B cell (primary cell): ENCODE data around the gene ADAMTSL1. TPM values are rescaled to one million over a fixed set of nuclear protein-coding genes. Genes with fewer than 3 reads are reported as not detected.

Experiments
- ATAC-seq: fragments of 200-7000 bp; cut with Tn5 transposase; one replicate; pipeline ENCODE4 v1.10.0; 2021; ENCODE audit warnings: low read depth, mild to moderate bottlenecking, moderate number of reproducible peaks, moderate library complexity
- CTCF ChIA-PET: fragments of 350-600 bp; sonication (Branson Sonifier 250); formaldehyde crosslinking; loops from one replicate; lab custom pipeline; 2021; ENCODE audit warnings: antibody characterized with exemption, inconsistent platforms; lab: Charles Lee
- POLR2A ChIA-PET: fragments of 350-600 bp; sonication (Branson Sonifier 250); formaldehyde crosslinking; loops from one replicate; lab custom pipeline; 2021; ENCODE audit warnings: antibody characterized with exemption; lab: Charles Lee
- DNase-seq: peaks from one replicate; pipeline ENCODE4 v3.0.0; 2013
- H2AFZ ChIP-seq: 2 replicates; pipeline ENCODE4 v1.6.1; 2012; ENCODE audit warnings: mild to moderate bottlenecking, low read depth, low read length; ENCODE audit not compliant: insufficient read depth, poor library complexity, severe bottlenecking
- H3K27ac ChIP-seq, 2 donors: 1 replicate in 1 of 2; 2 replicates in 1 of 2; pipeline ENCODE4 v1.5.1; 2012 to 2013; ENCODE audit warnings: low read length in 2 of 2, mild to moderate bottlenecking in 2 of 2, moderate library complexity in 1 of 2
- H3K27me3 ChIP-seq, 4 experiments: fragments of 200-600 bp in 1 of 4; sonication (generic) in 1 of 4; replicated peaks in 1 of 4; 1 replicate in 2 of 4; 2 replicates in 2 of 4; pipeline versions ENCODE4 v1.6.1 to v1.7.0; 2013 to 2016; ENCODE audit warnings: low read length in 3 of 4, mild to moderate bottlenecking in 2 of 4, mixed read lengths in 1 of 4, moderate library complexity in 1 of 4; ENCODE audit not compliant: insufficient read depth in 4 of 4, control insufficient read depth in 3 of 4; ENCODE audit errors: control extremely low read depth in 1 of 4
- H3K36me3 ChIP-seq, 2 experiments: replicated peaks in 1 of 2; 1 replicate in 1 of 2; 2 replicates in 1 of 2; pipeline versions ENCODE4 v1.6.1 to v1.7.1; 2013; ENCODE audit warnings: low read length in 1 of 2; ENCODE audit not compliant: insufficient read depth in 2 of 2, control insufficient read depth in 1 of 2; ENCODE audit errors: control extremely low read depth in 1 of 2, extremely low read depth in 1 of 2
- H3K4me1 ChIP-seq, 2 donors: fragments of 200-600 bp in 1 of 2; sonication (generic) in 1 of 2; 1 replicate in 1 of 2; 2 replicates in 1 of 2; pipeline versions ENCODE4 v1.5.1 to v1.6.1; 2013 to 2017; ENCODE audit warnings: low read length in 2 of 2; ENCODE audit not compliant: control insufficient read depth in 2 of 2, insufficient read depth in 2 of 2
- H3K4me2 ChIP-seq: replicated peaks from 2 replicates; pipeline ENCODE3; 2012; ENCODE audit warnings: mild to moderate bottlenecking, low read depth, low read length; ENCODE audit not compliant: poor library complexity, severe bottlenecking
- H3K4me3 ChIP-seq, 5 experiments: fragments of 200-600 bp in 1 of 5; sonication (generic) in 1 of 5; 1 replicate in 3 of 5; 2 replicates in 2 of 5; pipeline versions ENCODE4 v1.5.1 to v1.7.0; 2011 to 2016; ENCODE audit warnings: low read length in 4 of 5, mild to moderate bottlenecking in 4 of 5, low read depth in 2 of 5, control low read depth in 1 of 5, moderate library complexity in 1 of 5; ENCODE audit not compliant: insufficient read depth in 1 of 5; ENCODE audit errors: control extremely low read depth in 1 of 5, extremely low read depth in 1 of 5
- H3K79me2 ChIP-seq: fragments of 200-600 bp; sonication (generic); one replicate; pipeline ENCODE4 v1.6.0; 2016; ENCODE audit warnings: low read length; ENCODE audit not compliant: control insufficient read depth, insufficient read depth
- H3K9ac ChIP-seq: fragments of 200-600 bp; sonication (generic); 2 replicates; pipeline ENCODE4 v1.6.1; 2017; ENCODE audit warnings: mild to moderate bottlenecking, low read length, moderate library complexity
- H3K9me3 ChIP-seq, 3 donors: one replicate each; pipeline versions ENCODE4 v1.6.1 to v1.7.1; 2013; ENCODE audit warnings: low read length in 2 of 3; ENCODE audit not compliant: control insufficient read depth in 2 of 3, insufficient read depth in 1 of 3; ENCODE audit errors: control extremely low read depth in 1 of 3
- H4K20me1 ChIP-seq: 2 replicates; pipeline ENCODE4 v1.6.0; 2012; ENCODE audit warnings: mild to moderate bottlenecking, low read length; ENCODE audit not compliant: insufficient read depth, control insufficient read depth, poor library complexity, severe bottlenecking
- H3K27ac Mint-ChIP-seq: one replicate; pipeline ENCODE4 v1.8.0; 2021; ENCODE audit warnings: mixed read lengths
- H3K27me3 Mint-ChIP-seq: one replicate; pipeline ENCODE4 v1.8.0; 2021; ENCODE audit warnings: mixed read lengths
- H3K4me1 Mint-ChIP-seq: one replicate; pipeline ENCODE4 v1.8.0; 2021; ENCODE audit warnings: mixed read lengths
- H3K4me3 Mint-ChIP-seq: one replicate; pipeline ENCODE4 v1.8.0; 2021; ENCODE audit warnings: mixed read lengths
- H3K9me3 Mint-ChIP-seq: one replicate; pipeline ENCODE4 v1.8.0; 2022; ENCODE audit warnings: mixed read lengths; ENCODE audit not compliant: insufficient read depth
- CTCF ChIP-seq: fragments of 200-600 bp; IDR thresholded peaks from one replicate; pipeline ENCODE4 v1.8.0; 2022; ENCODE audit warnings: antibody characterized with exemption, mild to moderate bottlenecking
- EZH2 ChIP-seq: IDR thresholded peaks from 2 replicates; pipeline ENCODE4 v1.6.1; 2012; ENCODE audit warnings: borderline replicate concordance, low read depth, mild to moderate bottlenecking, moderate library complexity, low read length; ENCODE audit not compliant: insufficient read depth, poor library complexity, severe bottlenecking
- WGBS: methylation state at CpG from one replicate; pipeline ENCODE4 v1.1.5; 2013; ENCODE audit warnings: missing lambda C conversion rate; ENCODE audit not compliant: insufficient coverage; 5-methylcytosine and 5-hydroxymethylcytosine counted together
- intact Hi-C: fragments of 100-400 bp; cut with micrococcal nuclease; formaldehyde crosslinking; loops from one replicate; pipeline ENCODE4 v1.10.0; 2022
- polyA plus RNA-seq: library from polyadenylated mRNA; depleted of rRNA; stranded (reverse); fragments of >200 nt; gene quantifications from 2 replicates; pipeline ENCODE4 v1.2.3, GENCODE V29; 2012
- total RNA-seq, 2 donors: library from RNA; stranded (reverse); fragments of 120-200 nt in 1 of 2; gene quantifications; 1 replicate in 1 of 2; 2 replicates in 1 of 2; pipeline versions ENCODE4 v1.2.3 to v1.2.4, GENCODE V29; 2013 to 2022

The ADAMTSL1 gene
- total and polyA plus RNA-seq, 2 donors (not counting 1 experiment from before 2014, with no cell fraction given): not detected

- H3K27me3 Mint-ChIP-seq: no peaks in the 10 kb centered on the region
- no peak for TF ChIP-seq EZH2
- TF ChIP-seq CTCF: no peak
- no peak overlapping the region for H3K4me2 ChIP-seq
- H3K27me3 ChIP-seq: no peaks in the 10 kb centered on the region
- ChIA-PET CTCF (no interaction called here), POLR2A (no interaction called here)
- intact Hi-C loops: no loop called here
- no peak overlapping the region for H3K9ac ChIP-seq
- H3K79me2 ChIP-seq: no peaks in the 10 kb centered on the region
- H3K36me3 ChIP-seq: no peaks in the 10 kb centered on the region
- no peak overlapping the region for H3K4me3 ChIP-seq
- H3K9me3 ChIP-seq: no peaks in the 10 kb centered on the region
- no peak overlapping the region for H2AFZ ChIP-seq
- H3K4me3 Mint-ChIP-seq: no peak overlapping the region
- DNase-seq: no peak
- H3K27ac ChIP-seq: no peak overlapping the region
- H3K4me1 Mint-ChIP-seq: no peaks in the 10 kb centered on the region
- no peaks in the 10 kb centered on the region for H3K4me1 ChIP-seq
- no peak overlapping the region for H3K27ac Mint-ChIP-seq
- ATAC-seq: no peak
- no peaks in the 10 kb centered on the region for H3K9me3 Mint-ChIP-seq
- H4K20me1 ChIP-seq: no peaks in the 10 kb centered on the region
These were observed 202.0 kb downstream of the ADAMTSL1 start for GRCh38 chr9:18675973-18676372.

- H3K9me3 ChIP-seq: no peaks in the 10 kb centered on the region
- no peak for TF ChIP-seq CTCF
- no peak overlapping the region for H3K4me2 ChIP-seq
- no peaks in the 10 kb centered on the region for H3K27me3 ChIP-seq
- WGBS: no CpG with 5 or more reads among the region's 2 CpGs
- H3K9me3 Mint-ChIP-seq: no peaks in the 10 kb centered on the region
- H3K27ac ChIP-seq: no peak overlapping the region
- no peak overlapping the region for H3K4me3 ChIP-seq
- no peaks in the 10 kb centered on the region for H3K4me1 Mint-ChIP-seq
- H2AFZ ChIP-seq: no peak overlapping the region
- CTCF ChIA-PET: no interaction called here
- H3K79me2 ChIP-seq: no peaks in the 10 kb centered on the region
- ATAC-seq (no peak), DNase-seq (no peak)
- no peak overlapping the region for H3K27ac Mint-ChIP-seq
- no peaks in the 10 kb centered on the region for H3K36me3 ChIP-seq
- no peaks in the 10 kb centered on the region for H3K27me3 Mint-ChIP-seq
- no peak overlapping the region for H3K4me3 Mint-ChIP-seq
- POLR2A ChIA-PET: no interaction called here
- intact Hi-C loops: no loop called here
- H3K9ac ChIP-seq: no peak overlapping the region
- no peaks in the 10 kb centered on the region for H4K20me1 ChIP-seq
- no peaks in the 10 kb centered on the region for H3K4me1 ChIP-seq
These were observed 202.6 kb downstream of the ADAMTSL1 start for GRCh38 chr9:18676525-18676924.
